HG03175 (cell line): ENCODE results near the gene MTARC2.
"Not testable (repeated sequence)": the region's sequence is repeated elsewhere in the genome, so short reads cannot be mapped to it uniquely, and the experiment has no call there.

ENCODE experiments used
- ATAC-seq: cut with Tn5 transposase; IDR thresholded peaks from one replicate; pipeline ENCODE4 v1.9.1; 2021; ENCODE audit warnings: mild to moderate bottlenecking, moderate library complexity; ENCODE audit not compliant: unreplicated experiment

Gene MTARC2

DNA sequence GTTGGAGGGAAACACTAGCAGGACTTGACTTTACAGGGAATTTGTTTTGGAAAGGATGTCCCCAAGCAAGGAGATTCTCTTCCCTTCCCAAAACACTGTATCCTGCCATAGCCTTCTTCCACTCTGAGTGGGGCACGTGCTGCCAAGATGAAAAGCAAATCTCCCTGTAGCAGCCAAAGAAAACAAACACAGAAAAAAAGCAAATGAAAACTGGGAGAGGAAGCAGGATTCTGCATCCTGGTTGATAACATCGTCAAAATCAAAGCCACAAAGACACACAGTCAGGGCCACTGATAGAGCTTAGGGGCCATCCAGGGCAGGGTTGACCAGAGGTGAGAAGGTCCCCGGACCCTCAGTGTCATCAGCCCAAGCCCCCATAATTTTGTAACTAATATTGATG lies 16.0 kb upstream of the MTARC2 start:
- no peak for ATAC-seq

GRCh38 chr1:220732621-220733020 lies 15.5 kb upstream of the MTARC2 start:
- peak; percentile 20 for ATAC-seq

DNA sequence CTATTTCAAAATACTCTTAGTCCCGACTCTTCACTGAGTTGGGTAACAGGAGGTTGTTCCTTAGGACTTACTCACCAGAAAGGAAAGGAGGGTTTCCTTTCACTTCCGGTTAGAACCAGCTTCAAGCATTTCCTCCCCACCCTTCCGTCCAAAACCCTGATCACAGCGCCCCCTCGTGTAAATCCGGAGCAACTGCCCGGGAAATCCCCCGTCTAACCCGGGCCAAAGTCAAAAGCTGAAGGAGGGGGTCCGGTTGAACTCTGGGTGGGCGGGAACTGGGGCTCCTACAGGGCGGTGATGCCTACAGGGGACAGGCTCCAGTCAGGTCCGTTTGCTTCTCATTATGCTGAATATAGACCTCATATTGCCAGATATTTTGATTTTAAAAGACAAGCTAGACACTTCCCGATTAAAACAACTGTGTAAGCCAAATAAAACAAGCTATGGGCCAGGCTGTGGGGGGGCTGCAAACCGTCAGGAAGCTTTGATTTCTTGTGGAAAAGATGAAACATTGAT lies 15.0 kb upstream of the MTARC2 start:
- peak; percentile 92 for ATAC-seq

- no peak for ATAC-seq
Observed at GRCh38 chr1:220734571-220735326, 13.4 kb upstream of the MTARC2 start.

GRCh38 chr1:220736283-220736682 lies 11.8 kb upstream of the MTARC2 start:
- not testable (repeated sequence) for ATAC-seq

DNA sequence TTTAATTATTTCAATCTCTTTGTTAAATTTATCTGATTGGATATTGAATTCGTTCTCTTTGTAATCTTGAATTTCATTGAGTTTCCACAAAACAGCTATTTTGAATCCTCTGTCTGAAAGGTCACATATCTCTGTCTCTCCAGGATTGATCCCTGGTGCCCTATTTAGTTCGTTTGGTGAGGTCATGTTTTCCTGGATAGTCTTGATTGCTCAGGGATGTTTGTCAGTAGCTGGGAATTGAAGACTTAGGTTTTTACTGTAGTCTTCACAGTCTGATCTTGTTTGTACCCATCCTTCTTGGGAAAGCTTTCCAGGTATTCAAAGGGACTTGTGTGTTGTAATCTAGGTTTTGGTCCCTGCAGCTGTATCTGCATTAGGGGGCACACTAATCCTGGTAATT lies 6.8 kb upstream of the MTARC2 start:
- ATAC-seq = no peak

DNA sequence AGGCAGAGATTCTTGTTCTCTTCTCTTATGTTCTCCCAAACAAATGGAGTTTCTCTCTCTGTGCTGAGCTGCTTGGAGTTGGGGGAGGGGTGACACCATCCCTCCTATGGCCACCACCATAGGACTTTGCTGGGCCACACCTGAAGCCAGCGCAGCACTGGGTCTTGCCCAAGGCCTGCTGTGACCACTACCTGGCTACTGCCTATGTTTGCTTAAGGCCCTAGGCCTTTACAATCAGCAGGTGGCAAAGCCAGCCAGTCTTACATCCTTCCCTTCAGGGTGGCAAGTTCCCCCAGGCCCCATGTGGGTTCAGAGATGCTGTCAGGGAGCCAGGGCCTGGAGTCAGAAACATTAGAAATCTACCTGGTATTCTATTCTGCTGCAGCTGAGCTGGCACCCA lies 6.3 kb upstream of the MTARC2 start:
- no peak for ATAC-seq

DNA sequence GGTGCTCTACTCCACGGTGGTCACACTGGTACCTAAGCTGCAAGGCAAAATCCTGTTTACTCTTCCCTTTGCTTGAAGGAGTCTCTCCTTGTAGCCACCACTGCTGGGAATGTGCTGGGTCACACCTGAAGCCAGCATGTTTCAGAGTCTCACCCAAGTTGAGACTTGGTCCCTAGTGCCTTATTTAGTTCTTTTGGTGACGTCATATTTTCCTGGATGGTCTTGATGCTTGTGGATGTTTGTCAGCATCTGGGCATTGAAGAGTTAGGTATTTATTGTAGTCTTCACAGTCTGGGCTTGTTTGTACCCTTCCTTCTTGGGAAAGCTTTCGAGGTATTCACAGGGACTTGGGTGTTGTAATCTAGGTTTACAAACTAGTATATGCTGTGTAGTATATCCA lies 5.6 kb upstream of the MTARC2 start:
- ATAC-seq = no peak

- no peak for ATAC-seq
Observed at GRCh38 chr1:220746851-220747250, 1.3 kb upstream of the MTARC2 start.

DNA sequence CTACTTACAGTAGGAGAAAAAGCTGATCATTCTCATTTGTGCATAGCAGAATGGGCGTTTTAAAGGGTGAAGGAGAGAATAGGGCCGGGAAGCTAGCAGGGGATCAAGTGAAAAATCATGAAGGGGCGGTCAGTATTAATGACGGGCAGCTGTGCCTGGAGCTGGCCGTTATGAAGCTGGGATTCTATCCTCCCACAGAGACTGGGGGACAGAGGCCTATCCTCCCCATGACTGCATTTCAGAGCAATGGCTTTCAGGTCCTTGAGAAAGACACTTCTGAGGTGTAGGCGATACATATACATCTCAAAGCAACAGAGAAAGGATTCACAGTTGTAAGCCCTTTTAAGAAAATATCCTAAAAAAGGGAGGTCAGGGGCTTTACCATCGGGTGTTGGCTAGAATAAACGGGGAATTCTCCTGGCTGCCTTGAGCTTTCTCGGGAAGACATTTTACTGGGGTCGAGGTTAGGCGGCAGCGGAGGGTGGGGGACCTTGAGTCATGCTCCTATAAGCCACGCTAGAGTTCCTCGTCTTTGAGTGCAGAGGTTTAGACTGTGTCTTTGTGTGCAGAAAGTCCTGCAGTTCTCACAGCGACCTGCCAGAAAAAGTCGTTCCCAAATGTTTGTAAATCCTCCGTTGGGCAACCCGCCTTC lies 559 bp upstream of the MTARC2 start:
- ATAC-seq = no peak

GRCh38 chr1:220748936-220749335 lies 814 bp downstream of the MTARC2 start:
- ATAC-seq = no peak

GRCh38 chr1:220750131-220750515 lies 2.0 kb downstream of the MTARC2 start:
- ATAC-seq = no peak

DNA sequence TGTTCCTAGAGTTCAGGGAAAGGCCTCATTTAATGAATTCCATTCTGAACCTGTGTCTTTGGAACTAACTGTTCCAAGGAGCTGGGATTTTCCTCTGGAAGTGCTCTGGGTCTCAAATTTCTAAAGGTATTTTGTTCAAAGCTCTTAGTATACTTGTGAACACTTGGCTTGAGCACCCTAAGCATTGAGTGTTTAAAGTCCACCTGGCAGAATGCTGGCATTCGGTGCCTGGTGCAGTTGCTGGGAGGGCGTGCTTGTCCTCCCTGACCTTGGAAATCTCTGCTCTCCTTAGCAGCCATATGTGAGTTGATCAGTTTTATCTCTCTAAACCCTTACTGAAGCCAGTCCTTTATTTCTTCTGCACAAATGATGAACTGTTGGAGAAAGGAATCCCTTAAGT lies 3.0 kb downstream of the MTARC2 start:
- no peak for ATAC-seq

DNA sequence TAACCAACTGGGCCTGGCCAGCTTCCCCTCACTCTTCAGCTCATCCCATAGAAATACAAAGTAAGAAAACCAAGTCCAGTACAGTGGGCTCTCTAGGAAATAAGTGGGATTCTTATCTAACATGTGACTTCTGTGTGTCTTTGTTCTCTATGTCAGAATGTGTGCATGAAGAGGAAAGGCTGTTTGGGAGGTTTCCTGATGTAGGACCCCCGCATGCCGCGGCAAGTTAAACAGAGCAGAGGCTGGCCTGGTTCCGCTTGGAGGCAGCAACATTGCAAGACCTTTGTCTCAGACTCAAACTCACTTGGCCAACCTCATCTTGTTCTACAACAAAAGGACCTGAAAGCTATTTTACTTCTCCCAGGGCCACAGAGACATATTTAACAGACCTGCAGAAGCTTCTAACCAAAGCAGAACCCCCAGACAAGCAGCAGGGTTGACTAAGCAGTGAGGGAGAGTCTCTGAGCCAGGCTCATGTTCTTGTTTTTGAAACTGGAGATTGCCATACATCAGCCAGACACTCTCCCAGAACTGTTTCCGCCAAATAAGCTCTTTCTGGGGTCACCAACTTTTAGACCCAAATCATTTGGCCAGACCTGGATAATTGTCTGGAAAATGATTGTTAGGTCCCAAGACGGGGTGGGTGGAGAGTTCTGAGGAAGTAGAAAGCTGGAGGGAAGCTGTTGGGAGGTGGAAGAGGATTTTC lies 6.2 kb downstream of the MTARC2 start:
- ATAC-seq = no peak

DNA sequence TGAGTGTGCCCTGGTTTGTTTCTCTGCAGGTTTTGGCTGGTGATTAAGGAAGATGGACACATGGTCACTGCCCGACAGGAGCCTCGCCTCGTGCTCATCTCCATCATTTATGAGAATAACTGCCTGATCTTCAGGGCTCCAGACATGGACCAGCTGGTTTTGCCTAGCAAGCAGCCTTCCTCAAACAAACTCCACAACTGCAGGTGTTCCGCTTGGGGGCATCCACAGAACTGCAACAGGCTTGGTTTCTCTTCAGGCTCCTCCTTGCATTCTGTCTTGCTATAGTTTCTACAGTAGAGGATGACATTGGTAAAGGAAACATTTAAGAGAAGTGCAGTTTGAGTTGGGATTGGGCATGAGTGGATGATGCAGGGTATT lies 6.8 kb downstream of the MTARC2 start:
- no peak for ATAC-seq

DNA sequence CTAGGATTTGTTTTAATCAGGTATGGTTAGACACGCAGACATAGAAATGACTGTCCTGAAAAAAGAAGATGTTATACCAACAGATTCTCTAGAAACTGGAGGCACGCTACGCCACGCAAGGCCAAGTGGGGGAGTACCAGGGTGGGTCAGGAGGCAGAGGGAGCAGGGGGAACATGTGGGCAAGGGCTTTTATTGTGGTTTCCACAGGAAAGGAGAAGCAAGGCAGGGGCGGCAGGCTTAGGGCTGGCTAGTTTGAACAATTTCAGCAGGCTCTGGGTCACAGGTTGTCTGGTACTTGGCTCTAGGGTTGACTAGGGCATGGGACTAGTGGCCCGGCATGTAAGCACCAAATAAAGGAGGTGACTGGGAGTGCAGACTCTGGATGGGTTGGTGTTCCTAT lies 7.2 kb downstream of the MTARC2 start:
- ATAC-seq = no peak

DNA sequence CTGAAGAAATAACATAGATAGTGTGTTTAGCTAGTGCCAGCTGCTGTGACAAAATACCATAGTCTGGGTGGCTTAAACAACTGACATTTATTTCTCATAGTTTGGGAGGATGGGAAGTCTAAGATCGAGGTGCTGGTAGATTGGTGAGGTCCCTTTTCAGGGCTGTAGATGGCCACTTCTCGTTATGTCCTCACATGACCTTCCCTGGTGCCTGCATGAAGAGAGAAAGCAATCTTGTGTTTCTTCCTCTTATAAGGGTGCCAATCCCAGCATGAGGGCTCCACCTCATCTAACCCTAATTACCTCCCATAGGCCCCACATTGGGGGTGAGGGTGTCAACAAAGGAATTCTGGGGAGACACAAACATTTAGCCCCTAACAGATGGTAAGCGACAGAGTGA lies 9.3 kb downstream of the MTARC2 start:
- ATAC-seq = no peak

DNA sequence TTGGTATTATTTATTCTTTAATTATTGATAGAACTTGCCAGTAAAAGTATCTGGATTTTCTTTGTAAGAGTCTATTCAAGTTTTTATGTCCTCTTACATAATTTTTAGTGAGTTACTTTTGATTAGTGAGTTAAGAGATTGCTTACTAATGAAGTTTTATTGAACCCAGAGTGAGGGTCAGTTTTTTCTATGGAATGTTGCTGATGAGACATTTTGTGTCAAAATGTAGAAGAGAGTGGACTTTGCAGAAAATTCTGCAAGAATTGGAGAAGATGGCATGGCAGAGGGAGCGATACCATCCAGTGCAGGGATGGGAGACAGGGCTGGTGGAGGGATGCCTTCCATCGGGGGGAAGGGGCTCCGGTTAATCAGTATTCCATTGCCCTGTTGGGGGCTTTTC lies 11.0 kb downstream of the MTARC2 start:
- ATAC-seq = no peak

DNA sequence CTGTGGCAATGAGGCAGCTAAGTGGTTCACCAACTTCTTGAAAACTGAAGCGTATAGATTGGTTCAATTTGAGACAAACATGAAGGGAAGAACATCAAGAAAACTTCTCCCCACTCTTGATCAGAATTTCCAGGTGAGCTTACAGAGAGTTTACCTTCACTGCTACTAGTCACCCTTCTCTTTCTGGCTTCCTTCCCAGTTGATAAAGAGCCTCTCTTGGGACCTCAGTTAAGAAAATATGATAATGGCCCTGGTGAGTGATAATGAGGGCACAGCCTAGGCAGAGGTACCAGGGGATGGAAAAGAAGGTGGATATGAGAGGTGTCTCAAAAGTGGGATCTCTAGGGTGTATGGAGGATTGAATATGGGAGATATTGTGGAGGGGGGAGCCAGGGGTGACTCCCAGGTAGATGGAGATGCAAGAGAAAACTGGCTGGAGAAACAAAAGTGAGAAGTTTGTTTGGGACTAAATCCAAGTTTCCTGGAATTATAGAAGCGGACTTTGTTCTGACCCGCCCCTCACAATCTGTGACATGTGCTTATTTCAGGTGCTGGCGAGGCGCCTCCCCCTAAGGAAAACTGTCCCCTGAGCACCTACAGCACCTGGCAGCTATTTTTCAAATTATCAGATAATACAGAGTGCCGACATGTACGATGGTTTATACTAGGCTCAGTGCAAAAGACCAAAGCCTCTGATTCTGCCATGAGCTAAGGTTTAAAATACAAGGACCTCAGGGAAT lies 13.7 kb downstream of the MTARC2 start:
- no peak for ATAC-seq

DNA sequence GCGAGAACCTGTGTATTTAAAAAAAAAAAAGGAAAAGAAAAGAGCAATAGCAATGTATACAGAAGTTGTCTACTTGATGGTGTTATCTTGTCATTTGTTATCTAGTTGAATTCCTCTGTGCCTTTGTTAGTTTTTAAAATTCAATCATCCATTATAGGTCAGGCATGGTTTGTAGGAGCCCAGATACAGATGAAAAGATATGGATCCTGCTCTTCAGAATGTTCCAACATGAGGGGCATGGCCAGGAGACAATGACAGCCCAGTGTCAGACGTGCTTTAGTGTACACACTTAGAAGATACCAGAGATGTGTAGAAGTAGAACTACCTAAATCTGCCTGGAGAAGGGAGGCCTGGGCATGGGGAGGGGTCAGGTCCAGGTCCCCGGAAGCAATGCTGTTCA lies 16.6 kb downstream of the MTARC2 start:
- ATAC-seq = no peak
